ENCODE results near the gene NTM.

NTM gene

GRCh38 chr11:132045107-132045506 is 674.7 kb downstream of the NTM start:
- H3K4me1 ChIP-seq (ENCODE audit: insufficient read depth, low read length, poor library complexity, severe bottlenecking): no peaks in the 10 kb centered on the region
- H3K4me2 ChIP-seq (ENCODE audit: low read depth, low read length, poor library complexity, severe bottlenecking): no peak overlapping the region
- no peak overlapping the region for H2AFZ ChIP-seq (ENCODE audit: low read length)
- no peak overlapping the region for H3K9ac ChIP-seq (ENCODE audit: low read depth, low read length, poor library complexity, severe bottlenecking)
- no peaks in the 10 kb centered on the region for H4K20me1 ChIP-seq (ENCODE audit: insufficient read depth, low read length, poor library complexity, severe bottlenecking)
- H3K79me2 ChIP-seq (ENCODE audit: insufficient read depth, low read length): no peaks in the 10 kb centered on the region
- no peaks in the 10 kb centered on the region for H3K27me3 ChIP-seq (ENCODE audit: insufficient read depth, low read length, poor library complexity, severe bottlenecking)
- no peaks in the 10 kb centered on the region for H3K9me2 ChIP-seq (replicated peaks; ENCODE audit: low read depth, low read length)
- no peak overlapping the region for H3K4me3 ChIP-seq (ENCODE audit: low read length, poor library complexity, severe bottlenecking)
- H3K9me3 ChIP-seq (ENCODE audit: insufficient read depth, low read depth, low read length): no peaks in the 10 kb centered on the region
- no peak for TF ChIP-seq CTCF (conservative IDR thresholded peaks at IDR 0.05; ENCODE audit: low read length)
- TF ChIP-seq EZH2phosphoT487 (IDR thresholded peaks at IDR 0.05; ENCODE audit: borderline replicate concordance): no peak
- no peaks in the 10 kb centered on the region for H3K36me3 ChIP-seq (ENCODE audit: insufficient read depth, low read length)
- H3F3A ChIP-seq (ENCODE audit: low read depth): no peaks in the 10 kb centered on the region

GRCh38 chr11:132046288-132046865 is 676.0 kb downstream of the NTM start:
- H3K9me3 ChIP-seq (ENCODE audit: insufficient read depth, low read depth, low read length): no peaks in the 10 kb centered on the region
- no peaks in the 10 kb centered on the region for H4K20me1 ChIP-seq (ENCODE audit: insufficient read depth, low read length, poor library complexity, severe bottlenecking)
- no peaks in the 10 kb centered on the region for H3F3A ChIP-seq (ENCODE audit: low read depth)
- no peaks in the 10 kb centered on the region for H3K27me3 ChIP-seq (ENCODE audit: insufficient read depth, low read length, poor library complexity, severe bottlenecking)
- no peak overlapping the region for H3K4me2 ChIP-seq (ENCODE audit: low read depth, low read length, poor library complexity, severe bottlenecking)
- H2AFZ ChIP-seq (ENCODE audit: low read length): no peak overlapping the region
- H3K4me3 ChIP-seq (ENCODE audit: low read length, poor library complexity, severe bottlenecking): no peak overlapping the region
- no peaks in the 10 kb centered on the region for H3K9me2 ChIP-seq (replicated peaks; ENCODE audit: low read depth, low read length)
- no peaks in the 10 kb centered on the region for H3K4me1 ChIP-seq (ENCODE audit: insufficient read depth, low read length, poor library complexity, severe bottlenecking)
- no peak overlapping the region for H3K9ac ChIP-seq (ENCODE audit: low read depth, low read length, poor library complexity, severe bottlenecking)
- no peaks in the 10 kb centered on the region for H3K79me2 ChIP-seq (ENCODE audit: insufficient read depth, low read length)
- TF ChIP-seq EZH2phosphoT487 (IDR thresholded peaks at IDR 0.05; ENCODE audit: borderline replicate concordance) (no peak), CTCF (conservative IDR thresholded peaks at IDR 0.05; ENCODE audit: low read length) (no peak)
- H3K36me3 ChIP-seq (ENCODE audit: insufficient read depth, low read length): no peaks in the 10 kb centered on the region

DNA sequence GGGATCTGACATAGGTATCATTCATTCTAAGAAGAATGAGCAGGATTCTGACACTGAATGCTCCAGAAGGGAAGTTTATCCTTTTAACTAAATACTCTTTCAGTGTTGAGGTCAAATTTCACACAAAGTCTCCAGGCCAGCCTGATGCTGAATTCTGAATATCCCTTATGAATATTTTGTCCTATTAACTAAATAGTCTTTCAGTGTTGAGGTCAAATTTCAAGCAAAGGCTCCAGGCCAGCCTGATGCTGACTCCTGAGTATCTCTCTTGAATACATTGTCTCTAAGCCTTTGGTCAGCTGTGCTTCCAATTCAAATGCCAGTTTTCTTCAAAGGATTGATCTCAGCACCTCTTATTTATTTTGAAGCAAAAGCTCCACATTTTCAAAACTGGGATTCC is 676.8 kb downstream of the NTM start:
- Histone ChIP-seq H3K9me3 (ENCODE audit: insufficient read depth, low read depth, low read length) (no peaks in the 10 kb centered on the region), H4K20me1 (ENCODE audit: insufficient read depth, low read length, poor library complexity, severe bottlenecking) (no peaks in the 10 kb centered on the region), H3K79me2 (ENCODE audit: insufficient read depth, low read length) (no peaks in the 10 kb centered on the region), H3K36me3 (ENCODE audit: insufficient read depth, low read length) (no peaks in the 10 kb centered on the region), H3K4me3 (ENCODE audit: low read length, poor library complexity, severe bottlenecking) (no peak overlapping the region), H3K4me2 (ENCODE audit: low read depth, low read length, poor library complexity, severe bottlenecking) (no peak overlapping the region), H3K9ac (ENCODE audit: low read depth, low read length, poor library complexity, severe bottlenecking) (no peak overlapping the region), H3K4me1 (ENCODE audit: insufficient read depth, low read length, poor library complexity, severe bottlenecking) (no peaks in the 10 kb centered on the region), H2AFZ (ENCODE audit: low read length) (no peak overlapping the region), H3K9me2 (replicated peaks; ENCODE audit: low read depth, low read length) (no peaks in the 10 kb centered on the region), H3F3A (ENCODE audit: low read depth) (no peaks in the 10 kb centered on the region), H3K27me3 (ENCODE audit: insufficient read depth, low read length, poor library complexity, severe bottlenecking) (no peaks in the 10 kb centered on the region)
- no peak for TF ChIP-seq CTCF (conservative IDR thresholded peaks at IDR 0.05; ENCODE audit: low read length)
- no peak for TF ChIP-seq EZH2phosphoT487 (IDR thresholded peaks at IDR 0.05; ENCODE audit: borderline replicate concordance)

Measured in Loucy (cell line).